DND-41 (cell line): Measurements from ENCODE around the gene DNASE2.

ENCODE experiments used
- CTCF ChIP-seq: IDR thresholded peaks from 2 replicates; pipeline ENCODE4 v1.5.1; 2012; ENCODE audit warnings: borderline replicate concordance, low read length, moderate library complexity, mild to moderate bottlenecking; ENCODE audit not compliant: poor library complexity, severe bottlenecking; ENCODE audit errors: extremely low read depth
- EZH2 ChIP-seq: IDR thresholded peaks from 3 replicates; pipeline ENCODE4 v1.6.1; 2012; ENCODE audit warnings: borderline replicate concordance, low read depth, mild to moderate bottlenecking, moderate library complexity, low read length, inconsistent platforms; ENCODE audit not compliant: severe bottlenecking

GRCh38 chr19:12833418-12833737, 47.9 kb downstream of the DNASE2 start:
- TF ChIP-seq CTCF (no peak), EZH2 (no peak)
